HG02885 (cell line): ENCODE data around the gene DUOXA1.
"Not testable (repeated sequence)": the region's sequence is repeated elsewhere in the genome, so short reads cannot be mapped to it uniquely, and the experiment has no call there.

Experiments
- ATAC-seq: cut with Tn5 transposase; IDR thresholded peaks from one replicate; pipeline ENCODE4 v1.9.1; 2021; ENCODE audit warnings: mild to moderate bottlenecking; ENCODE audit not compliant: unreplicated experiment, poor library complexity

Gene DUOXA1

GRCh38 chr15:45151998-45152828 is 22.5 kb upstream of the DUOXA1 start:
- no peak for ATAC-seq

DNA sequence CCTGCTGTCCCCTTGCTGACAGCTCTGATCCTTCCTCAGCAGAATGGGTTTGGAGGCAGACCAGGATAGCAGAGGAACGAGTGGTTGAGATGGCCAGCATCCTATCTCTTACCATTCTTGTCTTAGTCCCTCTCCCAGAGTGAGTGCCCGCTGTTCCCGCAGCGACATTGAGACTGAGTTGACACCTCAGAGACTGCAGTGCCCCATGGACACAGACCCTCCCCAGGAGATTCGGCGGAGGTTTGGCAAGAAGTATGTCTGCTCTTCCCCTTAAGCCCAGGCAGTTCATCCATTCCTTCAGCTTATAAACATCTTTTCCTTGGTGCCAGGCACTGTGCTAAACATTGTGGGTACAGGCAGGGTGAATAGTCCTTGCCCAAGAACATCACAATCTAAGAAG is 21.3 kb upstream of the DUOXA1 start:
- no peak for ATAC-seq

DNA sequence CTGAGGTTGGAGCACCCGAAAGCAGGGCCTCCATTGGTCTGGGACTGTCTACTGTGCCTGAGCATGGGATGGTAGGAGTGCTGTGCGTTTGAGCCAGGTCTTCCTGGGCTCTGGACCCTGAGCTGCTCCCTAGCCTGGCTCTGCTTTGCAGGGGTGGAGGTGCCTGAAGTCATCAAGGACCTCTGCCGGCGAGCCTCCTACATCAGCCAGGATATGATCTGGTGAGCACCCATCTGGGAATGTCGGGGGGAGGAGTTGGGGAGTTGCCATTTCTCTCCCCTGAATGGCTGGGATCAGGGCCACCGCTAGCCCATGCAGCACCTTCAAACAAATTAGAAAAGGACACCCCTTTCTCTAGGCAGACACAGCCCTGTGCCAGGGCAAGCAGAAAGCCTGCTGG is 20.8 kb upstream of the DUOXA1 start:
- no peak for ATAC-seq

DNA sequence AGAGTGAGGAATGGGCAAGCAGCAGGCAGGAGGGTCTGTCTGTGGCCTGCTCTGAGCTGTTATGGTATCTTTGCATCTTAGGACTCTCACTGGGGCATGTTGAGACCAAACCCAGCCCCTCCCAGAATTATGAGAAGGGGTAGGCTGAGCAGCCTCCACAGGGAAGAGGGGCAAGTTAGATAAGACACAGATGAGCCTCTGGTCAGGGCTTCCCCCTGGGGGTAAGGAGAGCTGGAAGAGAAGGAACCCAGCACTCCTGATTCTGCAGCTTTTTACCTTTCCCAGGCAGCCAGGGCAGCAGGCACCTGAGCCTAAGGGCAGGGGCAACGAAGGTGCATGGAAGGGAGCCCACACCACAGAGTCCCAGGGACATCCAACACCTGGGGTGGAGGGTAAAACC is 19.4 kb upstream of the DUOXA1 start:
- ATAC-seq, result no peak

- ATAC-seq, result no peak
These were observed 18.7 kb upstream of the DUOXA1 start for GRCh38 chr15:45148076-45149059.

DNA sequence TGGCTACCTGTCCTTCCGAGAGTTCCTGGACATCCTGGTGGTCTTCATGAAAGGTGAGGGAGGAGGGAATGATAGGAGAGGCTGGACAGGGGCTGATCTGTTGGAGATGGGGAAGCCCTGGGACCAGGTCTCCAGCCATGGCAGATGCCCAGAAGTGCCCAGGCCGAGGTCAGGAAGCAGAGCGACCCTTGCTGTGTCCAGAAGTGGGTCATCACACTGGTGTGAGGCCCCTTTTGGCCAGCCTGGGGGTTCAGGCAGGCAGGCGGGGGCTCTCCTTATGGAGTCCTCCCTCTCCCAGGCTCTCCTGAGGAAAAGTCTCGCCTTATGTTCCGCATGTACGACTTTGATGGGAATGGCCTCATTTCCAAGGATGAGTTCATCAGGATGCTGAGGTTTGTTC is 17.9 kb upstream of the DUOXA1 start:
- no peak for ATAC-seq

DNA sequence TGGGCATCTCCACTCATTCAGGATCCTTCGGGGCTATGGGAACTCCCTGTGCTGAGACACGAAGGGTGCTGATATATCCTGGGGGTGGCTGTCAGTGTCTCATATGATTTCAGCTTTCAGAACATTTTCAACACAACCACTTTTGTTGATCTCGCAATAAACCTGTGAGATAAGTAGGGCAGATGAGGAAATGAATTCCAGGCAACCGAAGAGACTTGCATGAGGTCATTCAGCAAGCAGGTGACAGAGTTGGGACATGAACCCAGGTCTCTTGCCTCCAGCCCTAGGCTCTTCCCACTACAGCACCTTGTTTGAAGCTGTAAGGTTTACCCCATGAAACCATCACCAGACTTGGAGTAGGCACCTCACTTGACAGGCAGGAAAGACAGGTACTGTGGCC is 16.7 kb upstream of the DUOXA1 start:
- no peak for ATAC-seq

DNA sequence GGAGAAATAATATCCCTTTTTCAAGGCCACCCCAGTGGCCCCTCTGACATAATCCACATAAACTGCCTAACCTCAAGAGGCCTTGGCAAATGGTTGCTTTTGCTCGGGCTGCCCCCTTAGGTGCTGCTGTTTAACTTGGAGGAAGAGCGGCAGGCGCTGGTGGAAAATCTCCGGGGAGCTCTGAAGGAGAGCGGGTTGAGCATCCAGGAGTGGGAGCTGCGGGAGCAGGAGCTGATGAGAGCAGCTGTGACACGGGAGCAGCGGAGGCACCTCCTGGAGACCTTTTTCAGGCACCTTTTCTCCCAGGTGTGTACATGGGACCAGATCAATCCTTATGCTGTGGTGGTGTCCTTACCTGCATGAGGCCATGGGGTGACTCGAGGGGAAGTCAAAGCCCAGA is 15.1 kb upstream of the DUOXA1 start:
- no peak for ATAC-seq

- ATAC-seq, result no peak
These were observed 14.3 kb upstream of the DUOXA1 start for GRCh38 chr15:45143946-45144345.

- ATAC-seq, result no peak
These were observed 13.4 kb upstream of the DUOXA1 start for GRCh38 chr15:45143056-45143455.

DNA sequence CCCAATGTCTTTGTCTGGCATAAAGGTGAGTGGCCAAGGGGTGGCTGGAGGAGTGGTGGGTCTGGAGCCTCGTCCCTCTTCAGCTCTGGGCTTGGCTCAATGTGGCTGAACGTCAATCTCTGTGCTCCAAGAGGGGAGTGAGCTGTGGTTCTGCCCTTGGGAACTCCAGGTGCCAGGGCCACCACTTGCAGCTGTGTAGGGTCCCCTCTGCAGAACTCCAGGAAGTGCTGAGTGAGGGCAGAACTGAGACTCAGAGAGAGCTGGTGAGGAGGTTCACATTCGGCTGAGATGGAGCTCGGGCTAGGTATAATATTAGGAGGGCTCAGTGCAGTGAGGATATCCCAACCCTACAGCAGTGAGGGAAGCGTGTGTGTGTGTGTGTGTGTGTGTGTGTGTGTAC is 11.7 kb upstream of the DUOXA1 start:
- no peak for ATAC-seq

DNA sequence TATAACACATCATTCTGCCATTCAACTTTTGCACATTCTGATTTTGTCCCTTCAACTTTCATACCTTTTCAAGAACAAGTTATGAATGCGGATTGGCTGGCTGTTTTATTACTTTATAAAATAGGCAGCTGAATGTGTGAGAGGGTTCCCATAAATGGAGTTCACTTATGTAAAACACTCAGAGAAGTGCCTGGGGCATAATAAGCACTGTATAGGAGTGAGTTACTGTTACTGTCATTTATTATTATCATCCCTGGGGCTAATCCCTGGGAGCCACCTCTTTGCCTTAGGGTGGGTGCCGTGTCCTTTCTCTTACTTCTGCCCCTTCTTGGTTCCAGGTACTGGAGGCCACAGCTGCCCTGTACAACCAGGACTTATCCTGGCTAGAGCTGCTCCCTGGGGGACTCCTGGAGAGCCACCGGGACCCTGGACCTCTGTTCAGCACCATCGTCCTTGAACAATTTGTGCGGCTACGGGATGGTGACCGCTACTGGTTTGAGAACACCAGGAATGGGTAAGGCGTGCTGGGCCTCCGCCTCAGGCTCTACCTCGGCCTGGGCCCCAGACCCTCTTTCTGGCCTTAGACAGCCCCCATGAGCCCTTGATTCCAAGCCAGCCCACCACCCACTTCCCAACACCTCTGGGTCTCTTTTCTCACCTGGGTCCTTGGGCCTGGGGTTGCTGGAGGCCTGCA is 11.0 kb upstream of the DUOXA1 start:
- no peak for ATAC-seq

GRCh38 chr15:45139770-45140169 is 10.1 kb upstream of the DUOXA1 start:
- no peak for ATAC-seq

GRCh38 chr15:45138814-45139765 is 9.4 kb upstream of the DUOXA1 start:
- ATAC-seq, result no peak

DNA sequence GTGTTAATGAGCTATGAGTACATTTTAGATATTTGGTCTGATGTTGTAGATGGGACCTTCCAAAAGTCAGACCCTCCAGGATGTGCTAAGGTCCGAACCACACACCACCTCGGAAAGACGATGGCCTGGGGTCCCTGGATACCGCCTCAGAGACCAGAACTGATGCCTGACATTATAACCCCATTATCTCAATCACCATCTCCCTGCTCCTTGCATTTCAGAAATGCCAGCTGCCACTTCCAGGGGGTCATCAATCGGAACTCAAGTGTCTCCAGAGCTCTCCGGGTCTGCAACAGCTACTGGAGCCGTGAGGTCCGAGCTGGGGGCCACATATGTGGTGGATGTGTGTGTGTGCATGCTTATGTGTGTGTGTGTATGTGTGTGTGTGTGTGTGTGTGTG is 8.0 kb upstream of the DUOXA1 start:
- ATAC-seq, result no peak

DNA sequence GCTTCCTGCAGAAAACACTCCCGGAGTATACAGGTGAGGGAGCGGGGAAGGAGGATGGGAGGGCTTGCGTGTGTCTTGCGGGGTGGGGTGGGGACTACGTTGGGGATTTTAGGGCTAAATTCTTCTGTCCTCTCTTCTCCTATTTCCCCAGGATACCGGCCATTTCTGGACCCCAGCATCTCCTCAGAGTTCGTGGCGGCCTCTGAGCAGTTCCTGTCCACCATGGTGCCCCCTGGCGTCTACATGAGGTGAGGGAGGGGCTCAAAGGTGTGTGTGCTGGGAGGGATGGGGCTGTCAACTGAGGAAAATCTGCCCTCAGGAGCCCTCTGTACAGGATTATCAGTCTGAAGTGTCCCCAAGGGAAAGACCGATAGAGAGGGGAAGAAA is 6.7 kb upstream of the DUOXA1 start:
- no peak for ATAC-seq

- ATAC-seq, result not testable (repeated sequence)
These were observed 6.2 kb upstream of the DUOXA1 start for GRCh38 chr15:45135705-45136377.

DNA sequence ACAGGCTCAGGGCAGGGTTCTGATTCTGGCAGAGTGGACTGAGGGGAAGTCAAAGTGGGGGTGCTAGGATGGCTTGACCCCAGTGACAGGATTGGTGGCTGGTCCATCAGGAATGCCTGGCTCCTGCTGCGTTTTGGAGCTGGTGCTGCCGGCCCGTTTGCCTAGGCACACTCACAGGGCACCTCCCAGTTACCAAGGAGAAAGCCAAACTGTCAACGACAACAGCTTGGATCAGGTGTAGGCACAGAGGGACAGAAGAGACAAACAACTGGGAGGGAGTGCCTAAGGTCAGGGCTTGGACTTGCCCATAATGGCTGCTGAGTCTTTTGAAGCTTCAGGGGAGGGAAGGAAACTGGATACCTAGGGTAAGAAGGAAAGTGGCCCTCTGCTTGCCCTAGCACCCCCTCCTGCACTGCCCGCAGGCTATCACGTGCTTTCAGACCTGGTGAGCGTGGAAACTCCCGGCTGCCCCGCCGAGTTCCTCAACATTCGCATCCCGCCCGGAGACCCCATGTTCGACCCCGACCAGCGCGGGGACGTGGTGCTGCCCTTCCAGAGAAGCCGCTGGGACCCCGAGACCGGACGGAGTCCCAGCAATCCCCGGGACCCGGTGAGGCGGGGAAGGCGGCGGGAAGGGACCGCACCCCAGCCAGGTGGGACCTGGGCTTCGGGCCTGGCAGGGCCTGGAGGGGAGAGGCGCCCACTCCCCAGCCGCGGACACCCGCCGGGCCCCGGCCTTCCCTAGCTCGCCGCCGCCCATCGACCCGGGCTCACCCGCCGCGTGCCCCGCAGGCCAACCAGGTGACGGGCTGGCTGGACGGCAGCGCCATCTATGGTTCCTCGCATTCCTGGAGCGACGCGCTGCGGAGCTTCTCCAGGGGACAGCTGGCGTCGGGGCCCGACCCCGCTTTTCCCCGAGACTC is 5.3 kb upstream of the DUOXA1 start:
- no peak for ATAC-seq
